Stimulated activated CD8-positive, alpha-beta memory T cell treated with anti-CD3 and anti-CD28 coated beads, Interleukin-7, amount 100 ng/mL, for 48 hours (primary cell): ENCODE measurements around the gene SPATA32.

Source experiments
- DNase-seq, 2 donors: peaks; one replicate each; pipeline ENCODE4 v3.0.0-alpha.2; 2020; ENCODE audit warnings: low read depth in 1 of 2; ENCODE audit errors: extremely low read depth in 1 of 2

The SPATA32 gene

DNA sequence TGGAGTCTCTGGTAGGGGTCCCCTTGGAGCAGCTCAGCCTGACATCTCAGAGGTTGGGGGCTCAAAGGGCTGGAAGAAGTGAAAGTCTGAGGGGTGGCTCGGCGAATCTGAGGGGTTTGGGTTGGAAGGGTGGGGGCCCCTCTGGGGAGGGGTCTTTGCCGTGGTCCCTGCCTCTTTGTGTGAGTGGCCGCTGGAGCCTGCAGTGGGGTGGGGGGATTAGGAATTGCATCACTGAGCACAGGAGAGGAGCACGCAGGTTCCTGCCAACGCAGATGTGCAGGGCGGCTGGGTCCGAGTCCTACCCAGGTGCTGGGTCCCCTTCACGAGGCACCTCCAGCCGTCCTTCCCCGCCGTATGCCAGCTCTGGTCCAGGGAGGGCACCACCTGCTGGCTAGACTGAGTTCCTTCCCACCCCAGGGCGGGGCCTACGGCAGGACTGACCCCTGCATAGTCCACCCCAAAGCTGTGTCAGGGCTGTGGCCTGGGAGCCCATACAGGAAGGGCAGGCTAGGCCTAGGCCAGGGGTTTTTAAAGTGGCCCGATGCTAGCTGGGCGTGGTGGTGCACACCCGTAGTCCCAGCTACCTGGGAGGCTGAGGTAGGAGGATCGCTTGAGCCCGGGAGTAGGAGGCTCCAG, 30.3 kb downstream of the SPATA32 start:
- no peak for DNase-seq

DNA sequence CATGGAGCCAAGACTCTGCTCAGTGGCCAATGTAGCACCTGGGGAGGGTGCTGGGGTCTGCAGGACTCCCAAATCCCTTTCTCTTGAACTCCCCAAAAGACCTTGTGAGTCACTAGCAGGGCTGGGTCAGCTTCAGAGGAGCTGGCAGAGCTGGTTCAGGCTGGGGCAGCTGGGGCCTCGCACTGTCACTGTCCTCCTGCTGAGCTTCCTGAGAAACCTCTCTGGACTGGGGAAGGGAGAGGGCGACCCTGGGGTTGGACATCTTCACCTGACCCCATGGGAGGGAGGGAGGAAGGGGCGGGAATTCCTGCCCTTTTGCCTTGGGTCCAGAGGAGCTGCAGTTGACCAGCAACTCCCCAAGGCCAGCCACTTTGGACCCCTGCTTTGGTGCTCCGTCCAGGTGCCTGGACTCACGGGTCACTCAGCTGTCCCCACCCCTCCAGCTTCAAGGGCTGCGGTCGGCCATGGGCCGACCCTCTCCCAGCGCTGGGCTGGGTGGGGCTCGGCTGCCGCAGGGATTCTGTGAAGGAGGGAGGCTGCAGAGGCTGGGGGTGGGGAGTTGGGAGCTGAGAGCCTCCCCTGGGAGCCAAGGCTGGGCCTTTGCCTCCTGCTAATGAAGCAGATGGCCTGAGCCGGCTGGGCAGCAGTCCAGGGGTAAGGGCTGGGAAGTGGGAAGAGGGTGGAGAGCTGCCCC, 31.0 kb downstream of the SPATA32 start:
- DNase-seq, result no peak

DNA sequence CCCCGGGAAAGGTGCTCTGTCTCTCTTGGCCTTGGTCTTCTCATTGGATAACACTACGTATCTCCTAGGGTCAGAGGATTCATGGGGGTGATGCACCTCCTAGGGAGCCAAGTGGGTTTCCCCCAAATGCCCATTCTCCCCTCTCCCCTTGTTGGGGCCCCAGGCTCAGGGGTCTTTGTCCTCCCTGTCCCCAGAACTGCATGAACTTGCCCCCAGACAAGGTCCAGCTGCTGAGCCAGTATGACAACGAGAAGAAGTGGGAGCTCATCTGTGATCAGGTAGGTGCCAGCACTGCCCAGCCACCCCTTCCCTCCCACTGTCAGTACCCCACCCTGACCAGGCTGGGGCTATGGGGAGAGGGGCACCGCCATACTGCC, 31.5 kb downstream of the SPATA32 start:
- DNase-seq, result no peak

DNA sequence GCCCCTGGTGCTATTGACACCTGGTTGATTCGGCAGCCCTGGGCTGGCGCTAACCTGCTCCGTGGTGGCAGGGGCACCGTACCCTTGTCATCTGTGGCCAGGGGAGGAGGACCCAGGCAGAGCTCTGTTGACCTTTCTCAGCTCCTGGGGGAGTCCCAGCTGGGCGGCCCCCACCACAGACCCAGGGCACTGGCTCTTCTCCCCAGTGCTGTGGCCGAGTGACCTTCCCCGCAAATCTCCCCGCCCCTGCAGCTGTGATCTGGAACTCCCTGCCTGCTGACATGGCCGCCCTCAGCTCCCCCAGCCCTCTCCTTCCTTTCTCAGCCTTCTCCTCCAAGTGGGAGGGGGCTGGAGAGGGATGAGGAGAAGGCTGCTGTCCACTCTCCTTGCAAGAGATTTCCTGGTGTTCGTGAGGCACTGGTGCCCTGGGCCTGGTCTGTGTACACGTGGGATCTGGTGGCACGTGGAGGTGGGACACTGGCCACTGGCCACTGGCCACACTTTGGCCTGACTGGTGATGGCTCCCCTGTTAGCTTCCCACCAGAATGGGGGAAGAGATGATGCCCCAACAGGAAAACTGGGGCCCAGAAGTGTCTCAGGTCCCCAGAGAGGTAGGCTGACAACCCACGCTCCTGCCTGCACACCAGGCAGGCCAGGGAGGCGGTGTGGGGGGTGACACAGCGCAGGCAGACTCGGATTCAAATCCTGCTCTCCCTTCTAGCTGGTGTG, 32.0 kb downstream of the SPATA32 start:
- DNase-seq, result peak in 1 of 2 donors; percentile 63

DNA sequence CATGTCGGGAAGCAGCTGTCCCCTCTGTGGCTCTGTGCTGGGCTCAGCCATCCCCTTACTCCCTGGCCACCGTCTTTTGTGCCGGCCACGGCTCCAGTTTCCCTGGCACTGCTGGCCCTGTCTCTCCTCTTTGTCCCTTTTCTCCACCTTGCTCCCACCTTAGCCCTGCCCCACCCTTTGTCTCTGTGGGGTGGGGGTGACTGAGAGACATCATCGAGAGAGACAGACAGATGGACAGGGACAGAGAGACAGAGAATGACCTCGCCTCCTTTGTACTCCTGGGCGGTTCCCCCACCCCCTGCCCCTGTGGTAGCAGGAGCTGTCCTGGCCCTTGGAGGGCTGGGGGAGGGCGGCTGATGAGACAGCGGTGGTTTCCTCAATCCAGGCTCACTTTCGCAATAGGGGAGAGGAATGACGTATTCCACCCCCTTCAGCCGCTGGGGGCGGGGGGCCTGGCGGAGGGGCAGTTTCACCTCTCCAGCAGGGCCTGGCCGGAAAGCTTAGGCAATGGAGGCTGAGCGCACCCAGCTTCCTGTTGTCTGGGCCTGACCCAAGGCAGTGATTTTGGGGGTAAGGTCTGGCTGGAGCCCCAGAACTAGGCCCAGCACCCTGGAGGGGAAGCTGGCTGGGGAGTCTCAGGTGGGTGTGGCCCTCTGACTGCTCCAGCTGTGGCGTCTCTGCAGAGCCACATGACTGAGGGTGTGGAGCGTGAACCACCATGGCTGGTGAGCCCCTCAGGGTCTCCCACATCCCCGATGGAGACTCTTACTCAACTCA, 32.9 kb downstream of the SPATA32 start:
- peak; percentile 91 to 94 for DNase-seq

DNA sequence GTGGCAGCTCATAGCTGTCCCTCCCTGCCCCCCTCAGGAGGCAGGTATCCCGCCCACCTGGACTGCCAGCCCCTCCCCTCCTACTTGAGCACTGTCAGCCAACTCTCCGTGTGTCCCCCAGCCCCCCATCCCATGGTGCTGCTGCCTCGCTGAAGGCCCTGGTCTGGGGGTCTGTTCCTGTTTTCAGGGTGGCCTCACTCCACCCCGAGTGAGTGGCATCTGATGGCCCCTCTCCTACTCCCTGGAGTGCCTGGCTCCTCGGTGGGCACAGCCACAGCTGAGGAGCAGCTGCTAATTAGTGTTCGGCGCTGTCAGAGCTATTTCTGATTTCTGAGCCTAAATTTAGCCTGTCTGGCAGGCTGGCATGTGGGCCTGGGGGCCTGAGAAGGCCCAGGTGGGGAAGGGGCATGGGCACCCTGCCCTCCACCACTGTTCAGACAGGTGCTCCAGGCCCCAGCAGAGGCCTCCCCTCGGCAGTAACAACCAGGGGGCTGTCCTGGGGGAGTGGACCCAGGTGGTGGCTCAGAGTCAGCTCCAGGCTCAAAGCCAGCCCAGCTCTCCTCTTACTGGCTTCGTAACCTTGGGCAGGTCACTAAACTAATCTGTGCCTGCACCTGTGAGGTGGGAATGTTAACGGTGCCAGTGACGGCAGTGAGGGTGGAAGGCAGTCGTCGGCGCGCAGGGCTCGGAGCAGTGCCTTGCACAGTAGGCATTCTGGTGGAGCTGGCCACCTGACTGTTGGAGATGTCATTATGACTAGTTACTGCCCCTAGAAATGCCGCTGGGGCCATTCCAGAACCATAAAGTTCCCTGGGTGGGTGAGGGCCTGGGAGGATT, 33.8 kb downstream of the SPATA32 start:
- DNase-seq, result no peak

DNA sequence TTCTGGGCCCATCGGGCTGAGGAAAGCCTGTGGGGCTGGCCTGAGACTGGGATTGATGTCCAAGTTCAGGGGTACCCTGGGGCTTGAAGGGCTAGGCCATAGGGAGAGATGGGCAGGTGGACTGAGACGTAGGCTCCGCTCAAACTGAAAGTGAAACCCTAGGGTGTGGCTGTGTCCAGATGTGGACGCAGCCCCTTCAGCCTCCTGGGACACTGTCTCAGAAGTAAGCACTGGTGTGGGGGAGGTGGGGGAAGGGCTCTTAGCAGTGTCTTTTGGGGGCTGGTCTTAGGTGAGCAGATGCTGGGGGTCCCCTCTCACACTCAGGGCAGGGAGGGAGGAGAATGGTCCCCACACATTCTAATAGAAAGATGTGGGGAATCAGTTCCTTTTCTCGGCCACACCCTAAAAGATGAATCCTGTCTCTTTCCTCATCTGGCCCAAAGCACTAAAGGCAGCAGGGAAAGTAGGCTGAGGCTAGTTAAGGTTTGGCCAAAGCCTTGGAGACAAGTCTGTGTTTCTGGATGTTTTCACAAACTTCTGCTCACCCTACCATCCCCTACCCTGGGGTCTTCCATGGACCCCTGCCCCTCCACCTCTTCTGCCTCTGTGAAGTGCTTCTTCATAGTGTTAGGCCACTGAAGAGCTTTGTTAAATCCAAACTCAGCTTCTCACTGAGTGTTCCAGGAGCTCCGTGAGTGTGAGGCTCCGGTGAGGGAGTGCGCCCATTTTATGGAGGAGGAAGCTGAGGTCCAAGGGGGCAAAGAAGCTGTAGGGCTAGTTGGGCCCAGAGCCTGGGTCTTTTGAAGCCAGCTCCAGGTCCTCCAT, 34.6 kb downstream of the SPATA32 start:
- no peak for DNase-seq

DNA sequence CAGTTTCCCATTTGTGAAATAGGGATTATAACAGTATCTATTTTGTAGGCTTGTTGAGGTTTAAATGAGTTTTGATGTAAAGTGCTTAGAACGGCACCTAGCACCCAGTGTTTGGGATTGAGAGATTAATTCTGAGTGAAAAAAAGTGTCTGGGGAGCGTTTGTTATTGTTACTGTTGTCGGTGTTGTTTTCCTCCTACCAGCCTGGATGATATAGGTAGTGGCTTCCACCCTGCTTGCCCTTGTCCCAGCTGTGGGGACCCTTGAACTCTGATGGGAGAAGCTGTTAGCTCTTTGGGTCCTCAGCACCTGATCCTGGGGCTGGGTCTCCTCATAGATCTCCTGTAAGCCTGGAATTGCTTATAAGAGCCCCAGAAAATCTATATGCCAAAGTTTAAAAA, 35.3 kb downstream of the SPATA32 start:
- no peak for DNase-seq

DNA sequence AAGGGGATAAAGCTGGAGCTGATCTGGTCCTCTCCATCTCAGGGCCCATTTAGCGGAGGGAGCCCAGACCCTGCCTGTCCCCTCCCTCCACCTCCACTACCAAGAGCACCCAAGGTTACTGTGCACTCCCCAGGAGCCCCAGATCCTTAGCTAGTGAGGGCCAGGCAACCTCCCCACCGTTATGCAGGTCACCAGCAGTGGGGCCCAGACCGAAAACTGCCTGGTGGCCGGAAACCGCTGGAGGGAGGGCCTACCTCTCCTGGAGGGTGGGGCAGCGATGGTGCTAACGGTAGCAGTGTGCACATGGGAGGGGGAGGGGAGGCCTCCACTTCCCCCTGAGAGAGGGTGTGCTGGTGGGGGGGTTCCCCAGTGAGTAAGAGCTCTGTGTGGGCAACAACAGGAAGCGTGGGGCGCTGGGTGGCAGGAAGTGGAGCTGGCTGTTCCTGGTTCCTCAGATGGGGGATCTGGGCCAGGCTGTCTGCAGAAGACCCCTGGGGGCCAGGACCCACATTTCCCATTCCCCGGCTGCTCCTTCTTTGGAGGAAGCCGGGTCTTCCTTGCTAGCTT, 35.8 kb downstream of the SPATA32 start:
- peak; percentile 96 to 99 for DNase-seq

DNA sequence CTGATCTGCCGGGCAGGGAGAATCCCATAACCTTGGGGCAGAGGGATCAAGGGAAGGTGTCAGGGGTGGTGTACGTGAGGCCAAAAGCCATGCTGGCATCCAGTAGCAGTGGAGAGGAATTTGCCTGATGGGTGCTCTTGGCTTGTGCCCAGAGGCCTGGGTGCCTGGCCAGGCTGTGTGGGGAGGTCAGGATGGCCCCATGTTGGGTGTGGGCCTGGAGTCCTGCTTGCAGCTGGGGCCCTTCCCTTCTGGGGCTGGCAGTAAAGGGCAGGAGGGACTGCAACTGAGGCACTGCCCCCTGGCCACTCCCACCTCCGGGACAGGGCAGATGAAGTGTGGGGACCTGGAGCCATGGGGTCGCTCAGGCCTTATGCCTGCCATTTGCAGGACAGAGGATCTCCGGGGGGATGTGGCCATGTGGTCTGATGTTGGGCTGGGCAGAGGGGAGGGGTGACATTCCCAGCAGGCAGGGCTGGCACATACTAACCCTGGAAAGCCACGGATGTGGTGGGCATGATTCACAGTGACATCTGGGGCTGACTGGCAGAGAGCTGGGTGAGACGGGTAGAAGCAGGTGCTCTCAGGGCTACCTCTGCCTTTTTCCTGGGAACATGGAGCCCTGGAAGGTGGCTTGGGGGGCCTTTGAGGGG, 36.7 kb downstream of the SPATA32 start:
- DNase-seq, result peak in 1 of 2 donors; percentile 63

DNA sequence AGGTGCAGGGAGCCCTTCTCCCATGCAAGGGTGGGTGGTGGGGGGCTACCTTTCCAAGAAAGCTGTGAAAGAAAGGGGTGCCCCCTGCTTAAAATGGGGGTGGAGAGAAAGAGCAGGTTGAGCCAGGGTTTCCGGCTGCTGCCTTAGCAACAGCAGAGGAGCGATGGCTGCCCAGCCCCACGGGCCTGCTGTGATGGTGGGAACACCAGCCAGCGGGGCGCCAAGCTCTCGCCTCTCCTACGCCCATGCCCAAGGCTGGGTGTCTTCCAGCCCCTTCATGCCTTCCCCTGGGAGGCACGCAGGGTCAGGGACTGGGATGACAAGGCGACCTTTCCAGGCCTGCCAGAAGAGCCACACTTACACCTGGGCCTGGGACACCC, 37.2 kb downstream of the SPATA32 start:
- no peak for DNase-seq

DNA sequence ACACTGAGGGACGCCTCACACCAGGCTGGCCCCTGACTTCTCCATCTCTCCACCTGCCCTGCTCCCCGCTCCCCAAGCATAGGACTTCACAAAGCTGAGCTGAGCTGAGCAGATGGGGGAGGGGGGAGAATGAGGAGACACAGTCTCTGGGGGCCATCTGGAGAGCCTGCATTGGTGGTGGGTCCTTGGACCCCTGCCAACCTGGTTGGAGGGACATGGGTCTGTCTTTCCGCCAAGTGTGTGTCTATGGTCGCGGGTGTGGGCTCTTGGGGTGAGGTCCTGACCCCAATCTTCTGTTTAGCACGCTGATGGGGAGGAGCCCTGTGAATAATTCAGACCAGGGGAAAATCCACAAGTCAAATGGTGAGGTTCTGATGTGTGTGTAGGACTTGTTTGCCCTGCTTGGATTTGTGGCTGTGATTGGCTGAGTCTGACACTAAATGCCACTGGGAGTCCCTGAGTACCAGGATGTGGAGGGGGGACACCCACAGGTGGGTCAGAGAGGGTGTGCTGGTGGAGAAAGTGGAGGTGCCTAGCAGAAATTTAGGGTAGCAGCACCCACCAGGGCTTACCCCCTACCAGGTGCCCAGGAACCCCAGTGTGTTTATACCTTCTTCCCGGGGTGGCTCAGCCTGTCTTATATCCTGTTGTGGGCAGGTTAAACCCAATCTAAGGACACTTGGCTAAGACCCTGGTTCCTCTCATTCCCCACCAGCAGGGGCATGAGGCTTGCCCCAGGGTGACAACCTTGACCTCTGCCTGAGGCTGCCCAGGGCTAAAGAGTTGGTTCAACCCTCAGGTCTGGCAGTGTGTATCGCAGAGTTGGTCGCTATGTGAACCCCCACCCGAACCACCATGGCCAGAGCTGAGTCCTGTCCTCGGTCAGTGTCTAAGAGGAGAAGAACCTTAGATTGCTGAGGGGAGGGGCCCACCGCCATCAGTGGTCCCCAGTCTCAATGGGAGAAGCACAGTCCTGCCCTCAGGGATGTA, 38.1 kb downstream of the SPATA32 start:
- peak in 1 of 2 donors; percentile 73 for DNase-seq

DNA sequence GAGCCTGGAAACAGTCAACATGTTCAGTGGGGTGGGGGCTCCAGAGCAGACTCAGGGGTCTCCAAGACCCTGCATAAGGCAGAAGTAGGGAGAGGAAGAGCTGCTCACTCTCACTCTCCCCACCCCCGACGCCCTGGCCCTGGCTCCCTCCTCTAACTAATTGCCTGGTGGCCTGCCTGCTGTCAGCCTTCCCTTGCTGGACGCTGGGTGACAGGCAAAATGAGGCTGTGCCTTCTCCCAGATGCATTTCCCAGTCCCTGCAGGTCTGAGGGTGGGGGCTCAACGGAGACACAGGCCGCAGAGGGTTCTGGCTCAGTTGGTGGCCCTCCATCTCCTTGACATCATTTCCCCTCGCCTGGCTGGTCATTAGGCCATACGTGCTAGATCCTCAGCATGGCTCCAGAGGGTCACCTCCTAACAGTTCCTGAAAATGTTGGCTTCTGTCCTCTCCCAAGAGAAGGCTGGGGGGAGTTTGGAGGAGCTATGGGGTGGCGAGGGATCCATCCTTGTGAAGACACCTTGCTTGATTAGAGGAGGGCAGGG, 38.8 kb downstream of the SPATA32 start:
- no peak for DNase-seq

DNA sequence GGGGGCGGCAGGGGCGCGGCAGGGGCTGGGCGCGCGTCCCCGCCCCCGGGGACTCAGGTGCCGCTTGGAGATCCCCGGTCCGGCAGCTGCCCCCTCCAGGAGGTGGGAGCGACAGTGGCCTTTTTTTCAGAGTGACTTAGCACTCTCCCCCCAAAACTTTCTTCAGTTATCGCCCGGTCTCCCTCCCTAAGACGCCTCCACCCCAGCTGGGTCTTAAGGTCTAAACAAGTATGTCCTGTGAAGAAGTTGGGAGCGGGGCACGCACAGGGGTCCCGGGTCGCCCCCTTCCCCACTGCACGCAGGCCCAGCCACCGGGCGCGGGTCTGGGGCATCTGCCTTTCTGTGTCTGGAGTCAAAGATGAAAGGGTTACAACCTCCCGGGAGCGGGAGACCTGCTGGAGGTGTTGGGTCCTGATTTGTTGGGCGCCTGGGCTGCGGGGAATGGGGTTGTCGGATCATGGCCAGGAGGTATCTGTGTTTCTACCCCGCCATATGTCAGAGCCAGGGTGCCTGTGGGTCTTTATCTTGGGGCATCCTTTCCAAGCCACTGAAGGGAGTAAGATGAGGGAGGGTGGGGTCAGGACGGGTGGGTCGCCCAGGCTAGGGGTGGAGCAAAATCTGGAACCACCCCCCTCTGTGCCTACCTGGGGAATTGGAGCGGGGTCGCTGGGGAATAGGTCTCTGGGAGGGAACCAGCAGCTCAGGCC, 39.5 kb downstream of the SPATA32 start:
- peak in 1 of 2 donors; percentile 63 for DNase-seq

DNA sequence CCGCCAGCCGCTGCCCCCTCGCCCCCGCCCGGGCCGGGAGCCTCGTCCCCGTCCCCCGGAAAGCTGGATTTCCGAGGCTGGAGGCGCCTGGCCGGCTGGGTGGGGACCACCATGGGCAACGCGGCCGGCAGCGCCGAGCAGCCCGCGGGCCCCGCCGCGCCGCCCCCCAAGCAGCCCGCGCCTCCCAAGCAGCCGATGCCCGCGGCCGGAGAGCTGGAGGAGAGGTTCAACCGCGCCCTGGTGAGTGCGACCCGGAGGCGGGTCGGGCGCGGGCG, 39.9 kb downstream of the SPATA32 start:
- DNase-seq, result no peak

DNA sequence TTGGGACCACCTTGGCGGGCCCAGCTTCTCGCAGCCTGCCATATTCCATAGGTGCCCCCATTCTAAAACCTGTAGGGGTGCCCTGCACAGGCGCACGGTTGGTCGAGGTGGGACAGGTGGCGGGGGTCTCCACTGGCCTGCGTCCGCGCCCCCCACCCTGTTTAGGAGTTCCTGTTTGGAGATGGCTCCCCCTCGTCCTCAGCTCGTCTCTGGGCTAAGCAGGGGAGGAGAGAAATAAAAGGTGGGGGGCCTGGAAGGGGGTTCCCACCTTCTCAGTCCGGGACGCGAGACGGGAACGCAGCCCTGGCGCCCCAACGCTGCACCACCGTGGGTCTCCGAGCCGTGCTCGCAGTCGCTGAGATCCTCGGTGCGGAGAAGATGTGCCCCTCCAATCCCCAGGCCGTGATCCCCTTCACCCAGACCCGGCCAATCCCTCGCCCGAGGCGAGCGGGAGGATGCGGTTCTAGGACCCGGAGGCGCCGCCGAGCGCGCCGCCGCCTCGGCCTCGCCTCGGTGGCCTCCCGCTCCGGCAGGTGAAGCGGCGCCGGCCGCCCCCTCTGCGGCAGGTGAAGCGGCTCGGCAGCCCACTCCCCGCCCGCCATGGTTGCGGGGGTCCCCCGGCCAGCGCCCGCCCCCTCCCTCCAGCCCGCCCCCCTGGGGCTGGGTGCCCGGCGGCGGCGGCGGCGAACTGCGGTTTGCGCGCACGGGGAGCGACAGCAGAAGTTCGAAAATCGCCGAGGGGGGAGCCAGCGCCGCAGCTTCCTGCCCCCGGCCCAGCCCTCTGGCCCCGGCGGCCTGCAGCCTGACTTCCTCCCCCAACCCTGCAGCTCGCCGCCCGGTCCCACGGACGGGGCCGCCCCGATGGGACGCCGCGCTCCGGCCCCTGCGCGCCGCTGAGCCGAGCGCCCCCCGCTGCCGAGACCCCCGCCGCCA, 40.5 kb downstream of the SPATA32 start, which contains the start of gene FMNL1:
Gene FMNL1 (plus strand): TSS at position 805 of the 933 bp plus-strand sequence. CDS start 240 bp downstream, outside the sequence.
- peak in 1 of 2 donors; percentile 51 for DNase-seq
